ENCODE measurements around the gene GLRA2. TPM values are rescaled to one million over a fixed set of nuclear protein-coding genes. Genes with fewer than 3 reads are reported as not detected.
"Not testable (repeated sequence)": the region's sequence is repeated elsewhere in the genome, so short reads cannot be mapped to it uniquely, and the experiment has no call there.

GLRA2 gene
- total and polyA plus RNA-seq, 10 of the 15 experiments (the other 5 are each of a cell fraction or from before 2014, with no cell fraction given), result 0.01 TPM; not detected in 9

DNA sequence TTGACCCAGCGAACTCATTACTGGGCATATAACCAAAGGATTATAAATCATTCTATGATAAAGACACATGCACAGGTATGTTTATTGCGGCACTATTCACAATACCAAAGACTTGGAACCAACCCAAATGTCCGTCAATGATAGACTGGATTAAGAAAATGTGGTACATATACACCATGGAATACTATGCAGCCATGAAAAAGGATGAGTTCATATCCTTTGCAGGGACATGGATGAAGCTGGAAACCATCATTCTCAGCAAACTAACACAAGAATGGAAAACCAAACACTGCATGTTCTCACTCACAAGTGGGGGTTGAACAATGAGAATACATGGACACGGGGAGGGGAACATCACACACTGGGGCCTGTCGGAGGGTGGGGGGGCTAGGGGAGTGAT lies 83.1 kb downstream of the GLRA2 start:
- RAD21 ChIA-PET (ENCODE audit: unreplicated experiment); H2AFZ ChIP-seq (ENCODE audit: control insufficient read depth, low read depth, low read length); H4K20me1 ChIP-seq (ENCODE audit: control insufficient read depth, insufficient read depth); H3K4me2 ChIP-seq (ENCODE audit: control insufficient read depth, insufficient read depth); CTCF ChIA-PET; H3K4me1 ChIP-seq (ENCODE audit: control insufficient read depth, insufficient read depth, low read length); H3K27ac ChIP-seq (ENCODE audit: control insufficient read depth, insufficient read depth); H3K79me2 ChIP-seq (ENCODE audit: control insufficient read depth, insufficient read depth, low read length); FAIRE-seq; in situ Hi-C loops (cut with MboI); DNase-seq (ENCODE audit: low read depth, low spot score); H3K27me3 ChIP-seq (replicated peaks in 1 of 2; ENCODE audit: control insufficient read depth in 2 of 2, insufficient read depth in 2 of 2, low read length in 1 of 2); H3K9me3 ChIP-seq (replicated peaks; ENCODE audit: control insufficient read depth, insufficient read depth, low read length); BruUV-seq (replicated peaks); H3K9ac ChIP-seq (ENCODE audit: control insufficient read depth, insufficient read depth, low read length); H3K36me3 ChIP-seq (ENCODE audit: control insufficient read depth in 2 of 2, insufficient read depth in 2 of 2, low read length in 1 of 2); H3K4me3 ChIP-seq; intact Hi-C loops (cut with micrococcal nuclease; ENCODE audit: unreplicated experiment); SMC1A ChIA-PET (ENCODE audit: uncharacterized antibody, unreplicated experiment); ATAC-seq; POLR2A ChIA-PET: not testable (repeated sequence)
- WGBS (ENCODE audit: insufficient coverage, insufficient replicate concordance, low lambda C conversion rate, missing lambda C conversion rate), result 46% methylated on average over 5 of the region's 5 CpGs

DNA sequence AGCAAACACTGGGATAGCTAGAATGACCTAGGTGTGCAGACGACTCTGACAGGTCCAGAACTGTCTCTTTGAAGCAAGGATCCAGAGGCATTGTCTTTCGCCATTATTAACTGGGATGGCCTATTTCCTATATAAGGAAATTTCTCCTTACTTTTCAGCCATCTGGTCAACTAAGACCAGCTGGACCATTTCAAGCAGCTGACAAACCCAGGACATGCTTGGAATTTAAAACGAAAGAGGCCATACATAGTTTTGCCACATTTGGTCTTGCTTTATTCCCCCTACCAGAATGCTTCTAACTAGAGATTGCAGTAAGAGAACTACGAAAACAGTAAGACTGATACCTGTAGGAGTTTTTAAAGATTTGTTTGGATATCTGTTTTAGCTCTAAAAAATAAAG lies 87.0 kb downstream of the GLRA2 start:
- H3K4me1 ChIP-seq (ENCODE audit: control insufficient read depth, insufficient read depth, low read length), result no peaks in the 10 kb centered on the region
- no peak for FAIRE-seq
- no peak overlapping the region for H3K9ac ChIP-seq (ENCODE audit: control insufficient read depth, insufficient read depth, low read length)
- WGBS (ENCODE audit: insufficient coverage, insufficient replicate concordance, low lambda C conversion rate, missing lambda C conversion rate), result 42% methylated on average over 4 of the region's 4 CpGs
- ChIA-PET CTCF (no interaction called here), SMC1A (ENCODE audit: uncharacterized antibody, unreplicated experiment) (interaction anchor here (1.1 to 1.2 kb wide), 2 partner anchors 12 to 74 kb away, joined by 3 read pairs; no protein-coding TSS in a partner anchor), POLR2A (no interaction called here), RAD21 (ENCODE audit: unreplicated experiment) (no interaction called here)
- no peaks in the 10 kb centered on the region for H4K20me1 ChIP-seq (ENCODE audit: control insufficient read depth, insufficient read depth)
- no peak for TF ChIP-seq SUZ12 (IDR thresholded peaks at IDR 0.05; ENCODE audit: unreplicated experiment)
- no peak for ATAC-seq
- H3K9me3 ChIP-seq (replicated peaks; ENCODE audit: control insufficient read depth, insufficient read depth, low read length), result no peaks in the 10 kb centered on the region
- H3K4me2 ChIP-seq (ENCODE audit: control insufficient read depth, insufficient read depth), result no peak overlapping the region
- H3K36me3 ChIP-seq (ENCODE audit: control insufficient read depth in 2 of 2, insufficient read depth in 2 of 2, low read length in 1 of 2), result no peaks in the 10 kb centered on the region
- H2AFZ ChIP-seq (ENCODE audit: control insufficient read depth, low read depth, low read length), result no peak overlapping the region
- BruUV-seq (replicated peaks), result no TSS peak
- intact Hi-C loops (cut with micrococcal nuclease; ENCODE audit: unreplicated experiment), result no loop called here
- H3K27me3 ChIP-seq (replicated peaks in 1 of 2; ENCODE audit: control insufficient read depth in 2 of 2, insufficient read depth in 2 of 2, low read length in 1 of 2), result no peaks in the 10 kb centered on the region
- H3K27ac ChIP-seq (ENCODE audit: control insufficient read depth, insufficient read depth), result no peak overlapping the region
- no peaks in the 10 kb centered on the region for H3K79me2 ChIP-seq (ENCODE audit: control insufficient read depth, insufficient read depth, low read length)
- H3K4me3 ChIP-seq, result no peak overlapping the region
- no peak for DNase-seq (ENCODE audit: low read depth, low spot score)
- in situ Hi-C loops (cut with MboI), result no loop called here
